Fibroblast of mammary gland (primary cell): Measurements from ENCODE around the gene C3orf49.

Experiments used
- DNase-seq: peaks from one replicate; pipeline ENCODE4 v3.0.0-alpha.2; 2010; ENCODE audit warnings: low read depth
- H3K4me3 ChIP-seq: 2 replicates; pipeline ENCODE4 v1.5.1; 2011; ENCODE audit warnings: low read depth, mild to moderate bottlenecking, low read length, moderate library complexity; ENCODE audit not compliant: control insufficient read depth
- CTCF ChIP-seq: conservative IDR thresholded peaks from 2 replicates; pipeline ENCODE4 v1.5.1; 2011; ENCODE audit warnings: low read depth, low read length, inconsistent platforms; ENCODE audit not compliant: control insufficient read depth, insufficient read depth

Gene C3orf49

GRCh38 chr3:63800097-63800496 lies 19.0 kb upstream of the C3orf49 start:
- no peak overlapping the region for H3K4me3 ChIP-seq
- TF ChIP-seq CTCF, result no peak
- no peak for DNase-seq

- H3K4me3 ChIP-seq, result no peak overlapping the region
- no peak for TF ChIP-seq CTCF
- no peak for DNase-seq
Observed at GRCh38 chr3:63803911-63804310, 15.2 kb upstream of the C3orf49 start.

GRCh38 chr3:63807961-63808565 lies 11.0 kb upstream of the C3orf49 start:
- TF ChIP-seq CTCF, result no peak
- DNase-seq, result no peak
- no peak overlapping the region for H3K4me3 ChIP-seq

- no peak for TF ChIP-seq CTCF
- H3K4me3 ChIP-seq, result no peak overlapping the region
- no peak for DNase-seq
Observed at GRCh38 chr3:63808633-63809032, 10.5 kb upstream of the C3orf49 start.

- H3K4me3 ChIP-seq, result no peak overlapping the region
- peak; percentile 11 for DNase-seq
- TF ChIP-seq CTCF, result no peak
Observed at GRCh38 chr3:63809607-63810006, 9.5 kb upstream of the C3orf49 start.

GRCh38 chr3:63814237-63814636 lies 4.9 kb upstream of the C3orf49 start:
- DNase-seq, result peak; percentile 28
- H3K4me3 ChIP-seq, result no peak overlapping the region
- TF ChIP-seq CTCF, result no peak

GRCh38 chr3:63817225-63817624 lies 1.9 kb upstream of the C3orf49 start:
- no peak overlapping the region for H3K4me3 ChIP-seq
- no peak for TF ChIP-seq CTCF
- no peak for DNase-seq
